HG03342 (cell line): Measurements from ENCODE around the gene CENPF.
A peak's percentile ranks its signal among the peaks of the same experiment; 100 is the strongest.

Source experiments
- ATAC-seq: cut with Tn5 transposase; IDR thresholded peaks from one replicate; pipeline ENCODE4 v1.9.1; 2021; ENCODE audit warnings: mild to moderate bottlenecking, moderate library complexity; ENCODE audit not compliant: unreplicated experiment

Gene CENPF

GRCh38 chr1:214615109-214615508 lies 12.1 kb downstream of the CENPF start:
- no peak for ATAC-seq

- no peak for ATAC-seq
Measured at GRCh38 chr1:214615871-214616270, 12.9 kb downstream of the CENPF start.

DNA sequence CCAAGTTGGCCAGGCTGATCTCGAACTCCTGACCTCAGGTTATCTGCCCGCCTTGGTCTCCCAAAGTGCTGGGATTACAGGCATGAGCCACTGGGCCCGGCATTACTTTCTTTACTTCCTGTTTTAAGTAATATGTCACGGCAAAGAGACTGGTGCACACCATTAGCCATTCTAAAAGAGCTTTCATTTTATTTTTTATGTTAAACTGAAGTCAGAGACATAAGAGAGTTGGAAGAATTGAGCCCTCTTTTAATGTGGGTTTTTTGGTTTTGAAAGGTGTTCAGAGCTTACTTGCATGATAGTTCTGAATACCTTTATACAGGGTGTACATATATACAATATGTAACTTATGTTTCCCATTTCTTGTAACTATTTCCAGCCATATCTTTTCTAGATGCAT lies 14.3 kb downstream of the CENPF start:
- no peak for ATAC-seq

DNA sequence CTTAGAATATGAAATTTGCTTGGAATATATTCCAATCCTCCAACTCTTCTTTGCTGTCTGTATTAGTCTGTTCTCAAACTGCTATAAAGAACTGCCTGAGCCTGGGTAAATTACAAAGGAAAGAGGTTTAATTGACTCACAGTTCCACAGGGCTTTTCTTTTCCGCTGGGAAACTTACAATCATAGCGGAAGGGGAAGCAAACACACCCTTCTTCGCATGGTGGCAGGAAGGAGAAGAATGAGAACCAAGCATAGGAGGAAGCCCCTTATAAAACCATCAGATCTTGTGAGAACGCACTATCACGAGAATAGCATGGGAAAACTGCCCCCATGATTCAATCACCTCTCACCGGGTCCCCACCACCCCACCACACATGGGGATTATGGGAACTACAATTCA lies 14.8 kb downstream of the CENPF start:
- no peak for ATAC-seq

DNA sequence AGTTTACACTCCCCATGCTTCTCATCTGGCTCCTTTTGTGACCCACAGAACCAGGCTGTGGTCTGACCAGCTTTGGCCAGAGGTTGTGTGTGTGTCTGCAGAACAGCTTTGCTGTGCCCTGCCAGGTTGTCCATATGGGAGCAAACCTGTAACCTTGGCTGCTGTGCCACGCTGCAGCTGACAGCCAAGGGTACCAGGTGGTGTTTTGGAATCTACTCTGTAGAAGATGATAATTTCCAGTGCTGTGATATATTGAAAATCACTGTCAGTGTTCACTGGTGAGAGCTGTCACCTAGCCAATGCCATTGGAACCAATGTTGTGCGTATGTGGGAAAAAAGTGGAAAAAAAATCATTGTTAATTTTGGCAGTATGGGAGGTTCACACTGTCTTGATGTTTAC lies 18.2 kb downstream of the CENPF start:
- no peak for ATAC-seq

- no peak for ATAC-seq
Measured at GRCh38 chr1:214623430-214623829, 20.4 kb downstream of the CENPF start.

GRCh38 chr1:214632091-214632490 lies 29.1 kb downstream of the CENPF start:
- ATAC-seq = no peak

GRCh38 chr1:214633686-214634085 lies 30.7 kb downstream of the CENPF start:
- no peak for ATAC-seq

GRCh38 chr1:214634267-214634666 lies 31.3 kb downstream of the CENPF start:
- ATAC-seq = no peak

DNA sequence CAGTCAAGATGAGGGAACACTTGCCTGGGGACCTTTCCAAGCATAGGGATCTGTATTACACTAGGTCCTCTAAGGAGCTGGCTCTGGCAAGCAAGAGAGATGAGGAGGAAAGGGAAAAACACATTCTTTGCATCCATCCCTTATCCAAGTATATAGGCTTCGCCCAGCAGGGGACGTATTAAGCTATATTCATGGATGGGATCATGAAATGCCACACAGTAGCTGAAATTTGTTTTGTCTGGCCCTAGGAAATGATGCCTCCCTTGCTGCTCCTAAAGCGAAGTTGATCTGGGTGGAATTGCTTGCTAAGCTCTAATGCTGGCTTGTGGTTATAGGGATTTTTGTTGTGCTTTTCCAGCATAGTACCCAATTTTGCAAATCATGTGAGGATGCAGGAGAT lies 32.1 kb downstream of the CENPF start:
- ATAC-seq = no peak

DNA sequence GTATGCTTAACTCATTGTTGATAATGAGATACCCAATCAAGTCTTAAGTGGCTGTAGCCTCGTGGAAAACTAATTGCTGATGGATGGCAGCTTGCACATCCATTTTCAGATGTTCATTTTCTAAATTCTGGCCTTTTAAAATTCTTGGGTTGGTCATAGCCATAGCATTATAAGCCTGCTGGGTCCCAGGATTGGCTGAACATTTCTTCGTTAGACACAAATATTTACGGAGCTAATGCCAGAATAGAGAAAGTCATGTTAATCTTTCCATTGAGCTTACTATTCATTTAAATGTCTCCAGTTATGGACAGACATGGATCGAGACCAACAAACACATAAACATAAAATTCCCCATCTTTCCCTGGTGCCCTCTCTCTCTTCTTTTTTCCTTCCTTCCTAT lies 32.5 kb downstream of the CENPF start:
- no peak for ATAC-seq

DNA sequence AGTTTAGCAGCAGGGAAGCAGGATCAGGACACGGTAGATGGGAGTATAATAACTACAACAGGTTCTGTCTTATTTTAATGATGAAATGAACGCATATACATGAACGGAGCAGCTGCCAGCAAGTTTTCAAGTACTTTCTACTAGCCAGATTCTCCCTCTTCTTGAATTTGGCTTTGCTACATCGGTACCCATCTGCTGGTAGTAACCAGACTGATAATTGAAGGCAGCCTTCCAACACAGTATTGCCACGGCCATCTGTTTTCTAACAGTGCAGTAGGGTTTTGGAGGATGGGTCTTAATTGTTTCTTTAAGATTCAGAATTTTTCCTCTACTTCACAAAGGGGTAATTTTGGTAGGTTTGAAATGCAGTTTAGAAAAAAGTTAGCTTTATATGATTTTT lies 33.4 kb downstream of the CENPF start:
- no peak for ATAC-seq

DNA sequence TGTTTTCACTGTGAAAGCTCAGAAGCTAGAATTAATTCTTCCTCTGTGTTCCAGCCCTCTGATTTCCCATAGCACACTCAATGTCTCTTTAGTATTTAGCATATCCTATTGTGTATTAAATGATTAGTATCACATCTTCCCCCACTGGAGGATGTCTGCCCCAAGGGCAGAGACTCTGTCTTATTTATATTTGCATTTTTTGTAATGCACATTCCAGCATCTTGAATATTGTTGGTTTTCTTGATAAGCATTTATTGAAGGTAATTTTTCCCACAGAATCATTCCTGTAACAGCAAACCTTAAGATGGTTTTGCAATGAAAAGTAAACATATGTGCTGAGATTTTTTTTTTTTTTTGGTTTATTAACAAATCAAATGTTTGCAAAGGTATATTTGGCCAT lies 34.1 kb downstream of the CENPF start:
- no peak for ATAC-seq

DNA sequence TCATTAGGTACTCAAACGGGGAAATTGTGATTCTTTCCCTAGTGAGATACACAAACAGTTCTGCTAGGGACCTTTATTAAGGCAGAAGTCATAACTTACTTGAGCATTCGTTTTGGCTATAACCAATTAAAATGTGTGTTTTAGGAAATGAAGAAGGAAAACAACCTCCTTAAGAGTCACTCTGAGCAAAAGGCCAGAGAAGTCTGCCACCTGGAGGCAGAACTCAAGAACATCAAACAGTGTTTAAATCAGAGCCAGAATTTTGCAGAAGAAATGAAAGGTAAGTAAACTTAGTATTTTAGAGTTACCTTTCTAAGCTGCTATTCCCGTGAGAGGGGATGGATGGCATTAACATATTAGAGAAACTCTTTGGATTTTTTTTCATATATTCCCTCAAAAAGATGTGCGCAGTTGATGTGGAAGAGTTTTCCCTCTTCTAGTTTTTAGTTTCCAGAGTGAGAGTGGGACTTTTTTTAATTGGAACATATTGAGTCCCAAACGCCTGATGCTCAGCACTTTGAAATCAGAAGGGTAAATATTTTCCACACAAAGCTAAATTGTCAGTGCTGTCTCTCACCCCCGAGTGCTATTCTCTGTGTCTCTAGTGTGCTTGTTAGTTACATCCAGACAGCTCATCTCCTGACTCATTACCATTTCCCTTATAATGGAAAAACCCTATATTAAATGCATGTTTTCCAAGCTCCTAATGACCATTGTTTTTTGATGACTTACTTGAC lies 34.9 kb downstream of the CENPF start:
- peak; percentile 77 for ATAC-seq

GRCh38 chr1:214638459-214638807 lies 35.4 kb downstream of the CENPF start:
- no peak for ATAC-seq

- ATAC-seq = no peak
Measured at GRCh38 chr1:214638997-214639396, 36.0 kb downstream of the CENPF start.

DNA sequence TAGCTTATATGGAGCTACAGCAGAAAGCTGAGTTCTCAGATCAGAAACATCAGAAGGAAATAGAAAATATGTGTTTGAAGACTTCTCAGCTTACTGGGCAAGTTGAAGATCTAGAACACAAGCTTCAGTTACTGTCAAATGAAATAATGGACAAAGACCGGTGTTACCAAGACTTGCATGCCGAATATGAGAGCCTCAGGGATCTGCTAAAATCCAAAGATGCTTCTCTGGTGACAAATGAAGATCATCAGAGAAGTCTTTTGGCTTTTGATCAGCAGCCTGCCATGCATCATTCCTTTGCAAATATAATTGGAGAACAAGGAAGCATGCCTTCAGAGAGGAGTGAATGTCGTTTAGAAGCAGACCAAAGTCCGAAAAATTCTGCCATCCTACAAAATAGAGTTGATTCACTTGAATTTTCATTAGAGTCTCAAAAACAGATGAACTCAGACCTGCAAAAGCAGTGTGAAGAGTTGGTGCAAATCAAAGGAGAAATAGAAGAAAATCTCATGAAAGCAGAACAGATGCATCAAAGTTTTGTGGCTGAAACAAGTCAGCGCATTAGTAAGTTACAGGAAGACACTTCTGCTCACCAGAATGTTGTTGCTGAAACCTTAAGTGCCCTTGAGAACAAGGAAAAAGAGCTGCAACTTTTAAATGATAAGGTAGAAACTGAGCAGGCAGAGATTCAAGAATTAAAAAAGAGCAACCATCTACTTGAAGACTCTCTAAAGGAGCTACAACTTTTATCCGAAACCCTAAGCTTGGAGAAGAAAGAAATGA lies 37.6 kb downstream of the CENPF start:
- ATAC-seq = no peak

DNA sequence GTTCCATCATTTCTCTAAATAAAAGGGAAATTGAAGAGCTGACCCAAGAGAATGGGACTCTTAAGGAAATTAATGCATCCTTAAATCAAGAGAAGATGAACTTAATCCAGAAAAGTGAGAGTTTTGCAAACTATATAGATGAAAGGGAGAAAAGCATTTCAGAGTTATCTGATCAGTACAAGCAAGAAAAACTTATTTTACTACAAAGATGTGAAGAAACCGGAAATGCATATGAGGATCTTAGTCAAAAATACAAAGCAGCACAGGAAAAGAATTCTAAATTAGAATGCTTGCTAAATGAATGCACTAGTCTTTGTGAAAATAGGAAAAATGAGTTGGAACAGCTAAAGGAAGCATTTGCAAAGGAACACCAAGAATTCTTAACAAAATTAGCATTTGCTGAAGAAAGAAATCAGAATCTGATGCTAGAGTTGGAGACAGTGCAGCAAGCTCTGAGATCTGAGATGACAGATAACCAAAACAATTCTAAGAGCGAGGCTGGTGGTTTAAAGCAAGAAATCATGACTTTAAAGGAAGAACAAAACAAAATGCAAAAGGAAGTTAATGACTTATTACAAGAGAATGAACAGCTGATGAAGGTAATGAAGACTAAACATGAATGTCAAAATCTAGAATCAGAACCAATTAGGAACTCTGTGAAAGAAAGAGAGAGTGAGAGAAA lies 38.4 kb downstream of the CENPF start:
- no peak for ATAC-seq

DNA sequence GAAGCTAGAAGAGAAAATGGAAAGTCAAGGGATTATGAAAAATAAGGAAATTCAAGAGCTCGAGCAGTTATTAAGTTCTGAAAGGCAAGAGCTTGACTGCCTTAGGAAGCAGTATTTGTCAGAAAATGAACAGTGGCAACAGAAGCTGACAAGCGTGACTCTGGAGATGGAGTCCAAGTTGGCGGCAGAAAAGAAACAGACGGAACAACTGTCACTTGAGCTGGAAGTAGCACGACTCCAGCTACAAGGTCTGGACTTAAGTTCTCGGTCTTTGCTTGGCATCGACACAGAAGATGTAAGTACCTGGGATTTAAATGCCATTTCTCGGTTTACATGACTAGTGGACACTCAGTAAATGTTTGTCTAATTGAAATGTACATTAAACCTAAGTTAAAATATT lies 40.0 kb downstream of the CENPF start:
- ATAC-seq = no peak

GRCh38 chr1:214645712-214646111 lies 42.7 kb downstream of the CENPF start:
- no peak for ATAC-seq

GRCh38 chr1:214648801-214649200 lies 45.8 kb downstream of the CENPF start:
- ATAC-seq = no peak

DNA sequence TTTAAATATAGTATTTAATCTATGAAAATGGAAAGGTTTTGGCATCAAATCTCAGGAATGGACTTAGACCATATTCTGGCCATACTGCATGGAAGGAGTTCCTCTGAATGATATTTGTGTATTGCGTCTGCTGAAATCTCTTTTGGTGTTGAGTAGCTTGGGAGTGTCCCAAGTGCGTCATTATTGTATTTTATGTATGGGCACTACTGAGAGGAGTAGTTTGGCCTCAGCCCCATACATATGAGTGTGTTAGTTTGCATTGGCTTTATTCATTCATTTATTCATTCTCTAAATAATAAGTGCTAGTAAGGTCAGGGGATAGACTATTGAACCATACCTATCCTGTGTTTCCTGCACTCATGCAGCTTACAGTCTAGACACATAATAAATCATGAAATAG lies 46.6 kb downstream of the CENPF start:
- no peak for ATAC-seq
